ENCODE measurements around the gene ADAM11. TPM values are rescaled to one million over a fixed set of nuclear protein-coding genes. Genes with fewer than 3 reads are reported as not detected.
A peak's percentile ranks its signal among the peaks of the same experiment; 100 is the strongest.

The ADAM11 gene
- total and polyA plus RNA-seq, 2 of the 13 experiments (the other 11 are each of a cell fraction or from before 2014, with no cell fraction given): 0.38 to 0.91 TPM

GRCh38 chr17:44775136-44775837, 16.5 kb downstream of the ADAM11 start (continued):
- TF ChIP-seq, protein P1, sequence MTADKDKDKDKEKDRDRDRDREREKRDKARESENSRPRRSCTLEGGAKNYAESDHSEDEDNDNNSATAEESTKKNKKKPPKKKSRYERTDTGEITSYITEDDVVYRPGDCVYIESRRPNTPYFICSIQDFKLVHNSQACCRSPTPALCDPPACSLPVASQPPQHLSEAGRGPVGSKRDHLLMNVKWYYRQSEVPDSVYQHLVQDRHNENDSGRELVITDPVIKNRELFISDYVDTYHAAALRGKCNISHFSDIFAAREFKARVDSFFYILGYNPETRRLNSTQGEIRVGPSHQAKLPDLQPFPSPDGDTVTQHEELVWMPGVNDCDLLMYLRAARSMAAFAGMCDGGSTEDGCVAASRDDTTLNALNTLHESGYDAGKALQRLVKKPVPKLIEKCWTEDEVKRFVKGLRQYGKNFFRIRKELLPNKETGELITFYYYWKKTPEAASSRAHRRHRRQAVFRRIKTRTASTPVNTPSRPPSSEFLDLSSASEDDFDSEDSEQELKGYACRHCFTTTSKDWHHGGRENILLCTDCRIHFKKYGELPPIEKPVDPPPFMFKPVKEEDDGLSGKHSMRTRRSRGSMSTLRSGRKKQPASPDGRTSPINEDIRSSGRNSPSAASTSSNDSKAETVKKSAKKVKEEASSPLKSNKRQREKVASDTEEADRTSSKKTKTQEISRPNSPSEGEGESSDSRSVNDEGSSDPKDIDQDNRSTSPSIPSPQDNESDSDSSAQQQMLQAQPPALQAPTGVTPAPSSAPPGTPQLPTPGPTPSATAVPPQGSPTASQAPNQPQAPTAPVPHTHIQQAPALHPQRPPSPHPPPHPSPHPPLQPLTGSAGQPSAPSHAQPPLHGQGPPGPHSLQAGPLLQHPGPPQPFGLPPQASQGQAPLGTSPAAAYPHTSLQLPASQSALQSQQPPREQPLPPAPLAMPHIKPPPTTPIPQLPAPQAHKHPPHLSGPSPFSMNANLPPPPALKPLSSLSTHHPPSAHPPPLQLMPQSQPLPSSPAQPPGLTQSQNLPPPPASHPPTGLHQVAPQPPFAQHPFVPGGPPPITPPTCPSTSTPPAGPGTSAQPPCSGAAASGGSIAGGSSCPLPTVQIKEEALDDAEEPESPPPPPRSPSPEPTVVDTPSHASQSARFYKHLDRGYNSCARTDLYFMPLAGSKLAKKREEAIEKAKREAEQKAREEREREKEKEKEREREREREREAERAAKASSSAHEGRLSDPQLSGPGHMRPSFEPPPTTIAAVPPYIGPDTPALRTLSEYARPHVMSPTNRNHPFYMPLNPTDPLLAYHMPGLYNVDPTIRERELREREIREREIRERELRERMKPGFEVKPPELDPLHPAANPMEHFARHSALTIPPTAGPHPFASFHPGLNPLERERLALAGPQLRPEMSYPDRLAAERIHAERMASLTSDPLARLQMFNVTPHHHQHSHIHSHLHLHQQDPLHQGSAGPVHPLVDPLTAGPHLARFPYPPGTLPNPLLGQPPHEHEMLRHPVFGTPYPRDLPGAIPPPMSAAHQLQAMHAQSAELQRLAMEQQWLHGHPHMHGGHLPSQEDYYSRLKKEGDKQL (CRISPR knock-in tag; IDR thresholded peaks at IDR 0.05; ENCODE audit: low read depth): no peak
- TF ChIP-seq ZFX (CRISPR knock-in tag; IDR thresholded peaks at IDR 0.05; ENCODE audit: low read depth) (no peak), WIZ (CRISPR knock-in tag; IDR thresholded peaks at IDR 0.05) (no peak), REPIN1 (CRISPR knock-in tag; IDR thresholded peaks at IDR 0.05; ENCODE audit: borderline replicate concordance, low read depth) (peak; percentile 40; the same call in 1 of the 2 replicates), ZNF230 (CRISPR knock-in tag; IDR thresholded peaks at IDR 0.05) (no peak), ZBTB7B (CRISPR knock-in tag; IDR thresholded peaks at IDR 0.05) (no peak), MAFK (conservative IDR thresholded peaks at IDR 0.05 in 1 of 2, IDR thresholded peaks at IDR 0.05 in 1 of 2; ENCODE audit: low read length in 2 of 2) (no peak), ZMAT5 (CRISPR knock-in tag; IDR thresholded peaks at IDR 0.05; ENCODE audit: borderline replicate concordance, low read depth) (no peak), TAF1 (CRISPR knock-in tag; IDR thresholded peaks at IDR 0.05) (peak; percentile 62; the same call in 1 of the 2 replicates)
- TF ChIP-seq, protein P2, sequence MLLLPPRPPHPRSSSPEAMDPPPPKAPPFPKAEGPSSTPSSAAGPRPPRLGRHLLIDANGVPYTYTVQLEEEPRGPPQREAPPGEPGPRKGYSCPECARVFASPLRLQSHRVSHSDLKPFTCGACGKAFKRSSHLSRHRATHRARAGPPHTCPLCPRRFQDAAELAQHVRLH (CRISPR knock-in tag; IDR thresholded peaks at IDR 0.05; ENCODE audit: borderline replicate concordance, low read depth): no peak
- TF ChIP-seq, protein P3, sequence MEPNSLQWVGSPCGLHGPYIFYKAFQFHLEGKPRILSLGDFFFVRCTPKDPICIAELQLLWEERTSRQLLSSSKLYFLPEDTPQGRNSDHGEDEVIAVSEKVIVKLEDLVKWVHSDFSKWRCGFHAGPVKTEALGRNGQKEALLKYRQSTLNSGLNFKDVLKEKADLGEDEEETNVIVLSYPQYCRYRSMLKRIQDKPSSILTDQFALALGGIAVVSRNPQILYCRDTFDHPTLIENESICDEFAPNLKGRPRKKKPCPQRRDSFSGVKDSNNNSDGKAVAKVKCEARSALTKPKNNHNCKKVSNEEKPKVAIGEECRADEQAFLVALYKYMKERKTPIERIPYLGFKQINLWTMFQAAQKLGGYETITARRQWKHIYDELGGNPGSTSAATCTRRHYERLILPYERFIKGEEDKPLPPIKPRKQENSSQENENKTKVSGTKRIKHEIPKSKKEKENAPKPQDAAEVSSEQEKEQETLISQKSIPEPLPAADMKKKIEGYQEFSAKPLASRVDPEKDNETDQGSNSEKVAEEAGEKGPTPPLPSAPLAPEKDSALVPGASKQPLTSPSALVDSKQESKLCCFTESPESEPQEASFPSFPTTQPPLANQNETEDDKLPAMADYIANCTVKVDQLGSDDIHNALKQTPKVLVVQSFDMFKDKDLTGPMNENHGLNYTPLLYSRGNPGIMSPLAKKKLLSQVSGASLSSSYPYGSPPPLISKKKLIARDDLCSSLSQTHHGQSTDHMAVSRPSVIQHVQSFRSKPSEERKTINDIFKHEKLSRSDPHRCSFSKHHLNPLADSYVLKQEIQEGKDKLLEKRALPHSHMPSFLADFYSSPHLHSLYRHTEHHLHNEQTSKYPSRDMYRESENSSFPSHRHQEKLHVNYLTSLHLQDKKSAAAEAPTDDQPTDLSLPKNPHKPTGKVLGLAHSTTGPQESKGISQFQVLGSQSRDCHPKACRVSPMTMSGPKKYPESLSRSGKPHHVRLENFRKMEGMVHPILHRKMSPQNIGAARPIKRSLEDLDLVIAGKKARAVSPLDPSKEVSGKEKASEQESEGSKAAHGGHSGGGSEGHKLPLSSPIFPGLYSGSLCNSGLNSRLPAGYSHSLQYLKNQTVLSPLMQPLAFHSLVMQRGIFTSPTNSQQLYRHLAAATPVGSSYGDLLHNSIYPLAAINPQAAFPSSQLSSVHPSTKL (CRISPR knock-in tag; IDR thresholded peaks at IDR 0.05): no peak; the same call in 1 of the 2 replicates
- TF ChIP-seq, protein P4, sequence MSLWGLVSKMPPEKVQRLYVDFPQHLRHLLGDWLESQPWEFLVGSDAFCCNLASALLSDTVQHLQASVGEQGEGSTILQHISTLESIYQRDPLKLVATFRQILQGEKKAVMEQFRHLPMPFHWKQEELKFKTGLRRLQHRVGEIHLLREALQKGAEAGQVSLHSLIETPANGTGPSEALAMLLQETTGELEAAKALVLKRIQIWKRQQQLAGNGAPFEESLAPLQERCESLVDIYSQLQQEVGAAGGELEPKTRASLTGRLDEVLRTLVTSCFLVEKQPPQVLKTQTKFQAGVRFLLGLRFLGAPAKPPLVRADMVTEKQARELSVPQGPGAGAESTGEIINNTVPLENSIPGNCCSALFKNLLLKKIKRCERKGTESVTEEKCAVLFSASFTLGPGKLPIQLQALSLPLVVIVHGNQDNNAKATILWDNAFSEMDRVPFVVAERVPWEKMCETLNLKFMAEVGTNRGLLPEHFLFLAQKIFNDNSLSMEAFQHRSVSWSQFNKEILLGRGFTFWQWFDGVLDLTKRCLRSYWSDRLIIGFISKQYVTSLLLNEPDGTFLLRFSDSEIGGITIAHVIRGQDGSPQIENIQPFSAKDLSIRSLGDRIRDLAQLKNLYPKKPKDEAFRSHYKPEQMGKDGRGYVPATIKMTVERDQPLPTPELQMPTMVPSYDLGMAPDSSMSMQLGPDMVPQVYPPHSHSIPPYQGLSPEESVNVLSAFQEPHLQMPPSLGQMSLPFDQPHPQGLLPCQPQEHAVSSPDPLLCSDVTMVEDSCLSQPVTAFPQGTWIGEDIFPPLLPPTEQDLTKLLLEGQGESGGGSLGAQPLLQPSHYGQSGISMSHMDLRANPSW (CRISPR knock-in tag; IDR thresholded peaks at IDR 0.05; ENCODE audit: borderline replicate concordance): no peak
- TF ChIP-seq, protein P5, sequence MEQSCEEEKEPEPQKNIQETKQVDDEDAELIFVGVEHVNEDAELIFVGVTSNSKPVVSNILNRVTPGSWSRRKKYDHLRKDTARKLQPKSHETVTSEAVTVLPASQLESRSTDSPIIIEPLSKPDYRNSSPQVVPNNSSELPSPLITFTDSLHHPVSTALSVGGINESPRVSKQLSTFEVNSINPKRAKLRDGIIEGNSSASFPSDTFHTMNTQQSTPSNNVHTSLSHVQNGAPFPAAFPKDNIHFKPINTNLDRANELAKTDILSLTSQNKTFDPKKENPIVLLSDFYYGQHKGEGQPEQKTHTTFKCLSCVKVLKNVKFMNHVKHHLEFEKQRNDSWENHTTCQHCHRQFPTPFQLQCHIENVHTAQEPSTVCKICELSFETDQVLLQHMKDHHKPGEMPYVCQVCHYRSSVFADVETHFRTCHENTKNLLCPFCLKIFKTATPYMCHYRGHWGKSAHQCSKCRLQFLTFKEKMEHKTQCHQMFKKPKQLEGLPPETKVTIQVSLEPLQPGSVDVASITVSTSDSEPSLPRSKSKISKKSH (CRISPR knock-in tag; IDR thresholded peaks at IDR 0.05; ENCODE audit: borderline replicate concordance): peak; percentile 13; the same call in 1 of the 2 replicates
